HEK293 (cell line): ENCODE results near the gene ILK.

Experiments used
- CTCF ChIP-seq: fragments of 450-650 bp; formaldehyde crosslinking; IDR thresholded peaks from 2 replicates; pipeline ENCODE4 v1.5.1; 2016; ENCODE audit warnings: missing biosample characterization, missing genetic modification characterization
- ZBTB20 ChIP-seq: fragments of 450-650 bp; formaldehyde crosslinking; IDR thresholded peaks from 2 replicates; pipeline ENCODE4 v1.5.1; 2016; ENCODE audit warnings: missing biosample characterization, missing genetic modification characterization
- ZNF174 ChIP-seq: fragments of 450-650 bp; formaldehyde crosslinking; IDR thresholded peaks from 2 replicates; pipeline ENCODE4 v1.5.0; 2017; ENCODE audit warnings: missing biosample characterization, mild to moderate bottlenecking, missing genetic modification characterization
- ZNF184 ChIP-seq: fragments of 450-650 bp; IDR thresholded peaks from 2 replicates; pipeline ENCODE4 v1.5.1; 2018; ENCODE audit warnings: missing biosample characterization, mild to moderate bottlenecking, missing genetic modification characterization
- ZNF777 ChIP-seq: fragments of 450-650 bp; formaldehyde crosslinking; IDR thresholded peaks from 2 replicates; pipeline ENCODE4 v1.5.1; 2017; ENCODE audit warnings: missing biosample characterization, missing genetic modification characterization, borderline replicate concordance
- TF ChIP-seq, protein P1 (sequence below): fragments of 450-650 bp; formaldehyde crosslinking; IDR thresholded peaks from 2 replicates; pipeline ENCODE4 v1.5.1; 2017; ENCODE audit warnings: missing biosample characterization, missing genetic modification characterization

DNA sequence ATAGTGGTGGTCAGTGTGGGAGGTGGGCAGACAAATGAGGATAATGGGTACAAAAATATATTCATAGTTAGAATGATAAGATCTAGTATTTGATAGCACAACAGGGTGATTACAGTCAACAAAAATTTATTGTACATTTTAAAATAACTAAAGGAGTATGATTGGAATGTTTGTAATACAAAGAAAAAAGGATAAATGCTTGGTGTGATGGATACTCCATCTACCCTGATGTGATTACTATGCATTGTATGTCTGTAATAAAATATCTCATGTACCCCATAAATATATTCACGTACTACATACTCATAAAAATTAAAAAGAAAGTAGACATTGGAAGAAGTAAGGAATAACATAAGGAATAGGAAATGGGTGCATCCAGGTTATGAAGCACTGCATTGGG is 15.6 kb upstream of the ILK start:
- TF ChIP-seq CTCF (no peak), ZBTB20 (tag by site-specific recombination) (no peak), ZNF184 (no peak), ZNF777 (tag by site-specific recombination) (no peak), ZNF174 (tag by site-specific recombination) (no peak)
- TF ChIP-seq, protein P1, sequence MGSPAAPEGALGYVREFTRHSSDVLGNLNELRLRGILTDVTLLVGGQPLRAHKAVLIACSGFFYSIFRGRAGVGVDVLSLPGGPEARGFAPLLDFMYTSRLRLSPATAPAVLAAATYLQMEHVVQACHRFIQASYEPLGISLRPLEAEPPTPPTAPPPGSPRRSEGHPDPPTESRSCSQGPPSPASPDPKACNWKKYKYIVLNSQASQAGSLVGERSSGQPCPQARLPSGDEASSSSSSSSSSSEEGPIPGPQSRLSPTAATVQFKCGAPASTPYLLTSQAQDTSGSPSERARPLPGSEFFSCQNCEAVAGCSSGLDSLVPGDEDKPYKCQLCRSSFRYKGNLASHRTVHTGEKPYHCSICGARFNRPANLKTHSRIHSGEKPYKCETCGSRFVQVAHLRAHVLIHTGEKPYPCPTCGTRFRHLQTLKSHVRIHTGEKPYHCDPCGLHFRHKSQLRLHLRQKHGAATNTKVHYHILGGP (tag by site-specific recombination), result no peak
